ENCODE results near the gene MOAP1. TPM values are rescaled to one million over a fixed set of nuclear protein-coding genes. Genes with fewer than 3 reads are reported as not detected.
"Not testable (repeated sequence)": the region's sequence is repeated elsewhere in the genome, so short reads cannot be mapped to it uniquely, and the experiment has no call there.

The MOAP1 gene
- total and polyA plus RNA-seq, 2 donors from 2014 or later = 38.4 to 40.1 TPM

DNA sequence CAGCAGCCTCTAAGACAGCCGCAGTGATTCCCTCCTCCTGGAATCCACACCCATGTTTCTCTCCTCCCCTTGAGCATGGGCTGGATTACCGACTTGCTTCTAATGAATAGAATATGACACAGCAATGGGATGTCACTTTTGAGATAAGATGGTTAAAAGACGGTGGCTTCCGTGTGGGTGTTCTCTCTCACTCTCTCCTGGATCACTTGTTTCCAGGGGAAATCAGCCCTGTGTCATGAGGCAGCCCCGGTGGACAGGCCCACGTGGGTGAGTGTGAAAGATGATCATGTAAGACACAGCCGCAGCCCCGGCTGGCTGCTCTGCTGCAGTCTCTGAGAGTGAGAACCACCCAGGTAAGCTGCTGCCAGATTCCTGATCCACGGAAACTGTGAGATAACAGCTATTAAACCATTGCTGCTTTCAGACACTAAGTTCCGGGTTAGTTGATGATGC is 10.7 kb downstream of the MOAP1 start:
- Histone ChIP-seq H3K27ac (ENCODE audit: low read depth in 2 of 2, low read length in 2 of 2) (no peak overlapping the region), H3K9ac (ENCODE audit: low read length in 3 of 3) (no peak overlapping the region), H3K27me3 (ENCODE audit: control insufficient read depth, insufficient read depth, low read length) (no peaks in the 10 kb centered on the region), H3K36me3 (ENCODE audit: control insufficient read depth in 2 of 3, insufficient read depth in 3 of 3, low read length in 3 of 3) (no peaks in the 10 kb centered on the region), H3K4me1 (ENCODE audit: control insufficient read depth in 2 of 3, insufficient read depth in 2 of 3, low read depth in 1 of 3, low read length in 3 of 3) (no peaks in the 10 kb centered on the region), H3K4me3 (ENCODE audit: low read length in 3 of 3) (no peak overlapping the region), H3K9me3 (ENCODE audit: control insufficient read depth in 2 of 3, insufficient read depth in 1 of 3, low read length in 3 of 3) (no peaks in the 10 kb centered on the region)
- FAIRE-seq (no peak), DNase-seq (peak in 4 of 5 donors; percentile 67 to 72 (median 69))
- TF ChIP-seq CTCF (IDR thresholded peaks at IDR 0.05; ENCODE audit: borderline replicate concordance, extremely low read depth, insufficient read depth) = no peak
- intact Hi-C loops (cut with DNase I) = no loop called here

DNA sequence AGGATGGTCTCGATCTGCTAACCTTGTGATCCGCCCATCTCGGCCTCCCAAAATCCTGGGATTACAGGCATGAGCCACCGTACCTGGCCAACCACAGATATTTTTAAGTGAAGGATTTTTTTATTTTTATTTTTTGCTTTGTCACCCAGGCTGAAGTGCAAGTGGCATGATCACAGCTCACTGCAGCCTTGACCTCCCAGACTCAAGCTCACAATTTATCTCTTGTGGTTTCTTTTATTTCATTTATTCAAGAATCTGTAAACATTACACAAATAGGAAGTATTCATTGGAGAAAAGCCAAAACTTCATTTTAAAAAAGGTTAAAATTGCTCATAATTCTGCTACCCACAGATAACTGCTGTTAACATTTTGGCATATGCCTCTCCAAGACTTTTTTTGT is 13.3 kb downstream of the MOAP1 start:
- Histone ChIP-seq H3K4me3 (ENCODE audit: low read length in 3 of 3) (no peak overlapping the region), H3K27me3 (ENCODE audit: control insufficient read depth, insufficient read depth, low read length) (no peaks in the 10 kb centered on the region), H3K4me1 (ENCODE audit: control insufficient read depth in 2 of 3, insufficient read depth in 2 of 3, low read depth in 1 of 3, low read length in 3 of 3) (no peaks in the 10 kb centered on the region), H3K9ac (ENCODE audit: low read length in 3 of 3) (no peak overlapping the region), H3K36me3 (ENCODE audit: control insufficient read depth in 2 of 3, insufficient read depth in 3 of 3, low read length in 3 of 3) (no peaks in the 10 kb centered on the region), H3K27ac (ENCODE audit: low read depth in 2 of 2, low read length in 2 of 2) (no peak overlapping the region), H3K9me3 (ENCODE audit: control insufficient read depth in 2 of 3, insufficient read depth in 1 of 3, low read length in 3 of 3) (no peaks in the 10 kb centered on the region)
- intact Hi-C loops (cut with DNase I) = no loop called here
- no peak for TF ChIP-seq CTCF (IDR thresholded peaks at IDR 0.05; ENCODE audit: borderline replicate concordance, extremely low read depth, insufficient read depth)
- FAIRE-seq = no peak
- DNase-seq = no peak

- H3K9me3 ChIP-seq (ENCODE audit: control insufficient read depth in 2 of 3, insufficient read depth in 1 of 3, low read length in 3 of 3); H3K9ac ChIP-seq (ENCODE audit: low read length in 3 of 3); FAIRE-seq; intact Hi-C loops (cut with DNase I); DNase-seq; H3K27ac ChIP-seq (ENCODE audit: low read depth in 2 of 2, low read length in 2 of 2); H3K4me3 ChIP-seq (ENCODE audit: low read length in 3 of 3); H3K36me3 ChIP-seq (ENCODE audit: control insufficient read depth in 2 of 3, insufficient read depth in 3 of 3, low read length in 3 of 3); H3K27me3 ChIP-seq (ENCODE audit: control insufficient read depth, insufficient read depth, low read length); H3K4me1 ChIP-seq (ENCODE audit: control insufficient read depth in 2 of 3, insufficient read depth in 2 of 3, low read depth in 1 of 3, low read length in 3 of 3): not testable (repeated sequence)
These were observed 14.6 kb downstream of the MOAP1 start for GRCh38 chr14:93170141-93170540.

DNA sequence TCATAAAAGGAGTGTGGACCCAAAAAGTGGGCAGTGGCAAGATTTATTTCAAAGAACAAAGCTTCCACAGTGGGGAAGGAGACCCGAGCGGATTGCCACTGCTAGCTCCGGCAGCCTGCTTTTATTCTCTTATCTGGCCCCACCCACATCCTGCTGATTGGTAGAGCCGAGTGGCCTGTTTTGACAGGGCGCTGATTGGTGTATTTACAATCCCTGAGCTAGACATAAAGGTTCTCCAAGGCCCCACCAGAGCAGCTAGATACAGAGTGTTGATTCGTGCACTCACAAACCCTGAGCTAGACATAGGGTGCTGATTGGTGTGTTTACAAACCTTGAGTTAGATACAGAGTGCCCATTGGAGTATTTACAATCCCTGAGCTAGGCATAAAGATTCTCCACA is 15.1 kb downstream of the MOAP1 start:
- H3K4me1 ChIP-seq (ENCODE audit: control insufficient read depth in 2 of 3, insufficient read depth in 2 of 3, low read depth in 1 of 3, low read length in 3 of 3); DNase-seq; H3K9ac ChIP-seq (ENCODE audit: low read length in 3 of 3); H3K36me3 ChIP-seq (ENCODE audit: control insufficient read depth in 2 of 3, insufficient read depth in 3 of 3, low read length in 3 of 3); intact Hi-C loops (cut with DNase I); H3K27ac ChIP-seq (ENCODE audit: low read depth in 2 of 2, low read length in 2 of 2); H3K9me3 ChIP-seq (ENCODE audit: control insufficient read depth in 2 of 3, insufficient read depth in 1 of 3, low read length in 3 of 3); FAIRE-seq; H3K4me3 ChIP-seq (ENCODE audit: low read length in 3 of 3); H3K27me3 ChIP-seq (ENCODE audit: control insufficient read depth, insufficient read depth, low read length): not testable (repeated sequence)

DNA sequence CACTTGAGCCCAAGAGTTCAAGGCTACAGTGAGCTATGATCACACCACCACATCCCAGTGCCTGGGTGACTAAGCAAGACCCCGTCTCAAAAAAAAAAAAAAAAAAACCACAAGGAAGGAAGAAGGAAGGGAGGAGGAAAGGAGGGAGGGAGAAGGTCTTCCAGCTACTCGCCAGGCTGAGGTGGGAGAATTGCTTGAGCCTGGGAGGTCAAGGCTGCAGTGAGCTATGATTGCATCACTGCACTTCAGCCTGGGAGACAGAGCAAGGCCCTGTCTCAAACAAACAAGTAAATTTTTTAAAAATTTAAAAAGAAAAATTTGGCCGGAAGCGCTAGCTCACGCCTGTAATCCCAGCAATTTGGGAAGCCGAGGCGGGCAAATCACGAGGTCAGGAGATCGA is 16.1 kb downstream of the MOAP1 start:
- FAIRE-seq; H3K27ac ChIP-seq (ENCODE audit: low read depth in 2 of 2, low read length in 2 of 2); intact Hi-C loops (cut with DNase I): not testable (repeated sequence)

DNA sequence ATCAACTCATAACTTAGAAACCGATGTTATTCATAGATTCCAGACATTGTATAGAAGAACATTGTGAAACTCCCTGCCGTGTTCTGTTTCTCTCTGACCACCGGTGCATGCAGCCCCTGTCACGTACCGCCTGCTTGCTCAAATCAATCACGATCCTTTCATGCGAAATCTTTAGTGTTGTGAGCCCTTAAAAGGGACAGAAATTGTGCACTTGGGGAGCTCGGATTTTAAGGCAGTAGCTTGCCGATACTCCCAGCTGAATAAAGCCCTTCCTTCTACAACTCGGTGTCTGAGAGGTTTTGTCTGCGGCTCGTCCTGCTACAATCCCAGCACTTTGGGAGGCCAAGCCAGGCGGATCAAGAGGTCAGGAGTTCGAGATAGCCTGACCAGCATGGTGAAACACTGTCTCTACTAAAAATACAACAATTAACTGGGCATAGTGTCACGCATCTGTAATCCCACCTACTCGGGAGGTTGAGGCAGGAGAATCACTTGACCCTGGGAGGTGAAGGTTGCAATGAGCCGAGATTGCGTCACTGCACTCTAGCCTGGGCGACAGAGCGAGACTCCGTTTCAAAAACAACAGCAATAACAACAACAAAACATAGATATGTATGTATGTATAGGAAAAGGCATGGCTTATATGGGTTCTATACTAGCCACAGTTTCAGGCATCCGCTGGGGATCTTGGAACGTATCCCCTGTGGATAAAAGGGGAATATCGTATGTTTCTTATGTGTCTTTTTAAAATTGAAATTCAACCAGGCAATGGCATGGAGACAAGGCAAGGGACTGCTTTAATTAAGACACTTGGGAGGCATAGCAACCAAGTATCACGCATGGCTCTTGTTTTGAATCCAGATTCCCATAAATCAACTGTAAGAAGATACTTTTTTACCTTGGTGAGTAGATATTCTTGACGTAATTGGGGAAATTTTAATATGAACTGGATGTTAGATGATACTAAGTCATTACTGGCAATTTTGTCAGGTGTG is 19.1 kb downstream of the MOAP1 start:
- intact Hi-C loops (cut with DNase I); FAIRE-seq; H3K4me1 ChIP-seq (ENCODE audit: control insufficient read depth in 2 of 3, insufficient read depth in 2 of 3, low read depth in 1 of 3, low read length in 3 of 3); H3K36me3 ChIP-seq (ENCODE audit: control insufficient read depth in 2 of 3, insufficient read depth in 3 of 3, low read length in 3 of 3); H3K27me3 ChIP-seq (ENCODE audit: control insufficient read depth, insufficient read depth, low read length); H3K4me3 ChIP-seq (ENCODE audit: low read length in 3 of 3); DNase-seq; H3K9me3 ChIP-seq (ENCODE audit: control insufficient read depth in 2 of 3, insufficient read depth in 1 of 3, low read length in 3 of 3): not testable (repeated sequence)
- Histone ChIP-seq H3K9ac (ENCODE audit: low read length in 3 of 3) (peak overlapping the region in 1 of 3 donors; percentile 40), H3K27ac (ENCODE audit: low read depth in 2 of 2, low read length in 2 of 2) (peak overlapping the region; percentile 48 to 74)

More for the DNA sequence above, 16.1 kb downstream of the MOAP1 start:
- not testable (repeated sequence) for H3K9me3 ChIP-seq (ENCODE audit: control insufficient read depth in 2 of 3, insufficient read depth in 1 of 3, low read length in 3 of 3); H3K27me3 ChIP-seq (ENCODE audit: control insufficient read depth, insufficient read depth, low read length); H3K36me3 ChIP-seq (ENCODE audit: control insufficient read depth in 2 of 3, insufficient read depth in 3 of 3, low read length in 3 of 3); H3K4me1 ChIP-seq (ENCODE audit: control insufficient read depth in 2 of 3, insufficient read depth in 2 of 3, low read depth in 1 of 3, low read length in 3 of 3); H3K9ac ChIP-seq (ENCODE audit: low read length in 3 of 3); H3K4me3 ChIP-seq (ENCODE audit: low read length in 3 of 3)
- peak in 1 of 5 donors; percentile 16 for DNase-seq
